AG08396 (cell line): ENCODE results near the gene RELT.
A peak's percentile ranks its signal among the peaks of the same experiment; 100 is the strongest.

Experiments
- DNase-seq: peaks from one replicate; pipeline ENCODE4 v3.0.0; 2012; ENCODE audit warnings: low spot score, mixed read lengths

The RELT gene

DNA sequence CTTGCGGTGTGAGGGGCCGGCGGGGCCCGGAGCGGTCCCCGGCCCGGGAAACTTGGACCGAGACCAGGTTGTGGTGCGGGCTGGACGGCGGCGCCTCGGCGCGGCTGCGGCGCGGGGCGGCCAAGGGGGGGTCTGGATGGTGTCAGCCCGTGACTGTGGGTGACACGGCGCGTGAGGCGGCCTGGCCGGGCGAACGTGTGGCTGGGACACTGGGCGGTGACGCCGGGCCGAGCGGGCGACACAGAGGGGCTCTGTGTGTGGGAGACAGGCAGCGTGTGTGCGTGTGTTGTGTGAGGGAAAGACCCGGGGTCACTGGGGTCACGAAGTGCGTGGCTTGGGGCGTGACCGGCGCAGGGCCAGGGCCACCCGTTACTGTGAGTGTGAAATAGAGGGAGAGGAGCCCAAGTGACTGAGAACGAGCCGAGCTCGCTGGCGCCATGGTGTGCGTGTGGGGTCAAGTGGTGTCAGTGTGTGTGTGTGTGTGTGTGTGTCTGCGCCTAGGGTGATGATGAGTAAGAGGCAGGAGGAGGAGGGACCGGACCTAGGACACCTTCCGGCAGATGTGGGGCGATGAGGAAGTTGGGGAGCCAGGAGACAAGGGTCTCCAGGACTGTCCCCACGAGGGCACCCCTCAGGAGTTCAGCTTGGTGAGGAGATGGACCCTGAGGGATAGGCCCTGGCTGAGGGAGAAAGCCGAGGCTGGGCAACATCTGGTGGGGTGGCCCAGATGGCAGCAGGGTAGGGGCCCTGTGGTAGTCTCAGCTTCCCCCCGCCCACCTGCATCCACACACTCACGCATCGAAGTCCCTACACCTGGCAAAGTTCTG lies 817 bp downstream of the RELT start:
- DNase-seq = peak; percentile 85

DNA sequence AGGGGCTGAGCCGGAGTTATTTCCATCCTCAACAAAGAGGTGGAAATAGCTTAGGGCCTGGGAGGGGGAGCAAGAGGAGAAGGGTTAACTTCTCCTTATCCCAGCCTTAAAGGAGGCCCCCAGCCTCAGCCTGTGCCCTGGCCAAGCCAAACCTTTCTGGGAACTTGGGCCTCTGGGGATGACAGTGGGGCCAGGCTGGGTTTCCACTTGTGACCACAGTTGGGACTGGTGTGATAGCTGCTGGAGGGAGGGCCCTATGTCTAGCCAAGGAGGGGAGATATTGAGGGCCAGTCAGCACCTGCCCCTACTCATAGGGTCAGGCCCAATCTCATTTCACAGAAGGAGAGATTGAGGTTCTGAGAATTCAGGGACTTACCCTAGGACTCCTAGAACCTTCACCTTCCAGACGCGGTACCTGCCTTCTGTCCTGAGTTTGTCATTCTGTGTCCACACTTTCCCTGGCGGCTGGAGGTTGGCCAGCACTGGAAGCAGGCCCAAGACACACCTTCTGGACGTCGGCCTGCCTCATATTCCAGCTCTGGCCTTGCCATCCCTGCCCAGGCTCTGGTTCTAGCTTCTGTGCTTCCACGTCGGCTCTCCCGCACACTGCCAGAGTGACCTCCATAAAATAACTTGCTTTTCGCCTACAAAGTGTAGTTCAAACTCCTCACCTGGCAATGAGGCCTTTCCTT lies 3.1 kb downstream of the RELT start:
- no peak for DNase-seq

DNA sequence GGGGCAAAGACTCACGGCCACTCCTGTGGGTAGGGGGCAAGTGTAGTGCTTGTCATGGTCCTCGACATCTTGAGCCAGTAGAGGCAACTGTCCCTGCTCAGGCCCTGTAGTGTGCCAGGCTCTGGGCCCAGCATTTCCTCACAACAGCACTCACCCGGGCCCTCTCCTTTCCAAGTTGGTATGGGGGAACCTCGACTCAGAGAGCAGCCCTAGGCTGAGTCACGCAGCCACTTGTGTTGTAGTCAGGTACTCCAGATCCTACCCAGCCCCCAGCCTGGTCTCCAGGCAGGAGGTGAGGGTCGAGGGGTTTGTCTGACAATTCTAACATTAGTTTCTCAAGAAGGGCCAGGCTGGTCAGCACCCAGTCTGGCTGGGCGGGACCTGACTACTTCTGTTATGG lies 4.1 kb downstream of the RELT start:
- DNase-seq = no peak

GRCh38 chr11:73380897-73381410 lies 4.8 kb downstream of the RELT start:
- DNase-seq = no peak

- DNase-seq = no peak
These were observed 5.4 kb downstream of the RELT start for GRCh38 chr11:73381589-73381988.

GRCh38 chr11:73382183-73382582 lies 6.0 kb downstream of the RELT start:
- no peak for DNase-seq

GRCh38 chr11:73382747-73383146 lies 6.5 kb downstream of the RELT start:
- DNase-seq = no peak

DNA sequence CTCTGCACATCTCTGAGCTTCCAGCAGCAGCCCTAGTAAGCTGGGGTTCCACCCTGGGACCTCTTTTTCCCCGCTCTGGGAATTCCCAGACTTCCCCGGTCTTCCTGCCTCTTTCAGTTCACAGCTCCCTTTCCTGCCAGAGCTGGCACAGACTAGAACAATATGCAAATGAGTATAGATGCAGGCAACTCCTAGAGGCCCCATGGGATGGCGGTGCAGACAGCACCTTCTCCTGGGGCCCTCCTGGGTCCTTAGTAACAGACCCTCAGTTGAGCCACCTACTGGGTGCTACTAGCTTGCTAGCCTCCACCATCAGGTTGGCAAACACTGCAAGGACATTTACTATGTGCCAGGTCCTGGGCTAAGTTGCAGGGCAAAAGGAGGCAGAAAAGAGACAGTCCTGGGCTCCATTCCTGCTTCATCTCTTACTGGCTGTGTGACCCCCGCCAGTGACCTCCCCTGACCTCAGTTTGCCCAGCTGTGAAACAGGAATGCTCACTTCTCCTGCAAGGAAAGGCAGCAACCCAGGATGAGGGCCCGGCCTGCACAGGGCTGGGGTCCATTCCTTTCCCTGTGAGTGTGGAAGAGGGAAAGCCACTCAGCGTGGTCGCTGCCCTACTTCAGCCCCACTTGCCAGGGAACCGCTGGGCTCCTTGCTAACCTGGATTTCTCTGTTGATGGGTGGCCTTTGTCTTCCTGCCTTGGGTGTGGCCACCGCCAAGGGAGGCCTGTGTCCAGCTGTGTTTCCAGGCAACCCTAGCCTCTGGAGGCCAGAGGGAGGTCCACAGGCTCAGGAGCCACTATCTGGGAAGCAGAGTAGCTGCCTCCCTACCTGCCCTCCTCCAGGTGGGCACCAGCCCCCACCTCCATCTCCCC lies 7.3 kb downstream of the RELT start:
- no peak for DNase-seq

DNA sequence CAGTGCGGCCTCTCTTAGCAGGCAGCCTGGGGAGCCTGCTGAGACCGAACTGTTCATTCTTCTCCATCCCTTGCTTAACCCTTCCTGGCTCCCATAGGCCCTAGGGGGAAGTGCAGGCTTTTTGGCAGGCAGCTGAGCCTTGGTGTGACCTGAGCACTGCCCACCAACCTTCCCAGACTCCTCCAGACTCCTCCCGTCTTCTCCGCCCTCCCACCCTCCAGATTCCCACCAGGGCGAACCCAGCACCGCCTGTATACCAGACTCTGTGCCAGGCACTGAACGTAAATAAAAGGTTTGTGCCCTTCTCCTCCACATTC lies 7.9 kb downstream of the RELT start:
- no peak for DNase-seq

DNA sequence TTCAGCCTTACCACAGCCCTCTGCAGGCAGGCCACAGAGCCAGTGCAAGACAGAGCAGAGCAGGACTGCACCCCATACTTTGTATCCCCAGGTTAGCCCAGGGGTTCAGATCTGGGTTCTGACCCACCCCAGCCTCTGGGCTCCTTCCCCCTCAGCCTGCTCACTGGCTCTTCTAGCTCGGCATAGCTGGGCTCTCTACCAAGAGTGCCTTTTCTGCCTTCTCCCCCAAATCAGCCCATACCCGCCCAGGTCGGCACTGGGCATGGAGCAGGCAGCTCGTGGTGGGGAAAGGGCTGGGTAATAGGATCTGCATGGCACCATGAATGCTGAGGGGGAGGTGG lies 8.3 kb downstream of the RELT start:
- DNase-seq = no peak

DNA sequence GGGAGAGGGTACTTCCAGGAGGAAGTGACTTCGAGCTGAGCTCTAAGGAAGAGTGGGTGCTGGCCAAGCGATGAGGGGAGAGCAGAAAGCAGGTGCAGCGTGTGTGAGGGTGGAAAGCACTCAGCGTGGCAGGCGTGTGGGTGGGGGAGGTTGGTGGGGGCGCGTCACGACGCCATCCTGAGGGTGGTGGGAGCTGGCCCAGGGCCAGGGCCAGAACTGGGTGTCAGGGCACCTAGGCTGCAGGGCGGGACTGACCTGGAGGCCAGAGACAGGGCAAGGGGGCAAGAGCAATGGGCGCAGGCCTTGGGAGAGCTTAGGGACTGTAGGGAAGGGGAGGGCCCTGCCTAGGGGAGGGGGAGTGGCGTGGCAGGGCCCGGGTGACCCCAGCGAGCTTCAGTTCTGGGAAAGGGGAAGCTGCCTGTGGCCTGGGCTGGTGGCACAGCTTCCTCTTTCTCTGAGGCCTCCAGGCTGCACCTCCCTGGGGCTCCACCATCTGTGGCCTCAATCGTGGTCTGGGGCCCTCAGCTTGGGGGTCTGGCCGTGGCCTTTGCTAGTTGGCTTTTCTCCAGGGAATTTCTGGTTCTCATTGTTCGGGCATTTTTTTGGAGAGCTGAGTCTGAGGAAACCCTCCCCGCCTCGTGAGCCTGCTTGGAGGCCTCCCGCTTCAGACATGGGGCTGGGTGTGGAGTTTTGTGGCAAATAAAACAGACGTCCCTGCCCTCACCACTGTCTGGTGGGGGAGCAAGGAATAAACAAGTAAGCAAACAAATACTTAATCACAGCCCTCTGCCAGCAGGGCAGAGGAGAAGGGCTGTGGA lies 8.9 kb downstream of the RELT start:
- no peak for DNase-seq

DNA sequence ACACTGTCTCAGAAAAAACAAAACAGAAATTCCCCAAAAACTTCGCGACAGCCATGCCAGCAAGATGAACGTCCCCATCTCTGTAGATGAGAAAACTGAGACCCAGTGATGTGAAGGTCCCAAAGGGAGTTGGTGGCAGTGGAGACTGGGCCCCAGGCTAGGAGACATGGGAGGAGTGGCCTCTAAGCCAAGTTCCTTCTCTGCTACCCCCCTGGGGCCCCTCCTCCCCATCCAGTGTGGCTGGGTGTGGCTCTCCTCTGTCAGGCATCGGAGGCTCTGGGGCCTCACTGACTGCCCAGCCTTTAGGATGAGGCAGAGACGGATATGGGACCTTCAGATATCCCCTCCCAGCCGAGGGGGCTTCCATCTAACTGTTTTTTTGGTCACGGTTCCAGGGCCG lies 9.8 kb downstream of the RELT start:
- DNase-seq = no peak

GRCh38 chr11:73386546-73386945 lies 10.3 kb downstream of the RELT start:
- no peak for DNase-seq

DNA sequence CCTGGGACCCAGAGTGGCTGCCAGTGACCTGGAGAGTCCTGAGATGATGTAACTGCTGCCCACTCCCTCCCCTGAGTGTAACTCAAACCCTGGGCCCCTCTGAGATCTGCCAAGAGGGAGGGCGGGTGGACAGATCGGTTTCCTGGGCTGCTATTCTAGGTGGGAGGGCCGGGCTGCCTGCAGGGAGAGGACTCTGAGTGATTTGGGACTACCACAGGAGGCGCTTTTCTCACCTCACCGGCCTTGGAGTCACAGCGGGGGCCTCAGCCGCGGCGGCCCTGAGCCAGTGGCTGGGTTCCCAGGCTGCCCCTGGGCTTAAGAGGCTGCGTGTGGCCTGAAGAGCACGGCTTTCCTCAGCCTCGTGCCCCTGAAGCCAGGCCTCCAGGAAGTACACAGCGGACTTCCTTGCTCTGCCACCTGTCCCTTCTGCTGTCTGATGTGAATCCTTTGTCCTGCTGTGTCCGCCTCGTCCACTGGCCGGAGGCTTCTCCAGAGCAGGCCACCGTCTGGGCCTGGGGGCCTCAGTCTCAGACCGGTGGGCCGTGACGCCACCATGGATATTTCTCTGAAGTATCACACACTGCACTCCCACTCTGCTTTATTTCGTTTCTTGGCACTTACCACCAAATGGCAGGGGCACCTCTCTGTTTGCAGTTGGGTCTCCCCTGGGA lies 11.5 kb downstream of the RELT start:
- no peak for DNase-seq

- no peak for DNase-seq
These were observed 12.3 kb downstream of the RELT start for GRCh38 chr11:73388265-73389133.

GRCh38 chr11:73389134-73389525 lies 12.9 kb downstream of the RELT start:
- no peak for DNase-seq

DNA sequence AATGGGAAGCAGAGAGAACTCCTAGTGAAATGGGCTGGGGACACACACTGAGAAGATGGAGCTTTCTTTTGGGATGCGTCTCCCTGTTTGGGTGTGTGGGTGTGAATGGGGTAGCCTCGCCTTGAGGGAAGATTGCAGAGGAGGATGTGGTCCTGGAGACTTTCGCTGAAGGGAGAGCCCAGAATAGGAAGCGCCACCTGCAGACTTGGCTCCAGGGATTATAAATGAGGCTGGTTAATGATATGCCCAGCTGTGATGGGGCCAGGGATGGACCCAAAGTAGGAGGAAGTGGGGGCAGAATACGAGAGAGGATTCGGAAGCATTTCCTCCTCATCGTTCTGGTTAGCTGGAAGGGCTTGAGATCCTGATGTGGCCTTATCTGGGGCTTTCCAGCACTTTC lies 13.7 kb downstream of the RELT start:
- no peak for DNase-seq

DNA sequence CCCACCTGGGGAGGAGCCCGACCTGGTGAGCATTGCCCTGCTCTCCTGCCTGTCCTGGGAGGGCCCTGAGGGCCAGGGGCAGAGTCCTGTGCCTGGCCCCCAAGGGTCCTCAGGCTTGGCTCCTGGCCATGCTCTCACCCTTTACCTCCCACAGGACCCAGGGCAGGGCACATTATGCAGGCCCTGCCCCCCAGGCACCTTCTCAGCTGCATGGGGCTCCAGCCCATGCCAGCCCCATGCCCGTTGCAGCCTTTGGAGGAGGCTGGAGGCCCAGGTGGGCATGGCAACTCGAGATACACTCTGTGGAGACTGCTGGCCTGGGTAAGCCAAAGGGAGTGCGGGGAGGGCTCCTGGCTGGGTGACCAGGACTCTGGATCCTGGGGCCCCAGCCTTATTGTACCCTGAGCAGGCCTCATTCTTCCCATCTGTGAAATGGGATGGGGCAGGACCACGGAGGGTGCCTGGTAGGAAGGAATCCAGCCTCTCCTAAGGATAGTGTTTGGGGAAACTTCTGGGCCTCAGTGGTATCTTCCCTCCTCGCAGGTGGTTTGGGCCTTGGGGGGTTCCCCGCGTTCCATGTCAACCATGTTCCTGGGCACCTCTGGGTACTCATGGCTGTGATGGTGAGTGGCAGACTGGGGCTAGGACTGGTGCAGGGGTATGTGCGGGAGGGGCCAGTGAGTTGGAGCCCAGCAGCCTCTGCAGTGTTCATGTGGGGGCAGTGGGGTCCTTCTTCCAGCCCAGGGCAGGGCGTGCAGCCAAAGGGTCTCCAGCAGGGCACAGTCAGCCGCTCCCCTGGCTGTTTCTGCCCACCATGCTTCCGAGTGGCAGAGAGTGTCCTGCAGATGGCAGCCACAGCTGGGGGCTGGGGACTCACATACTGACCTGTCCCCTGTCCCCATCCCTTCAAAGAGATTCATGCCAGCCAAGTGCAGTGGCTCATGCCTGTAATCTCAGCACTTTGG lies 14.7 kb downstream of the RELT start:
- DNase-seq = no peak

GRCh38 chr11:73391665-73392064 lies 15.5 kb downstream of the RELT start:
- no peak for DNase-seq
